NK-92 treated with Interleukin-12 subunit alpha and Interleukin-12 subunit beta, amount 100 ng/mL, for 24 hours (cell line): Measurements from ENCODE around the gene TRAM2.

ENCODE experiments used
- DNase-seq: peaks from one replicate; lab custom pipeline; 2025; lab: John Stamatoyannopoulos, UW

Gene TRAM2

GRCh38 chr6:52594221-52594620 lies 17.4 kb upstream of the TRAM2 start:
- DNase-seq = no peak

GRCh38 chr6:52591832-52592231 lies 15.0 kb upstream of the TRAM2 start:
- DNase-seq = no peak

GRCh38 chr6:52590152-52590891 lies 13.5 kb upstream of the TRAM2 start:
- DNase-seq = no peak

- no peak for DNase-seq
These were observed 11.8 kb upstream of the TRAM2 start for GRCh38 chr6:52588710-52589091.

DNA sequence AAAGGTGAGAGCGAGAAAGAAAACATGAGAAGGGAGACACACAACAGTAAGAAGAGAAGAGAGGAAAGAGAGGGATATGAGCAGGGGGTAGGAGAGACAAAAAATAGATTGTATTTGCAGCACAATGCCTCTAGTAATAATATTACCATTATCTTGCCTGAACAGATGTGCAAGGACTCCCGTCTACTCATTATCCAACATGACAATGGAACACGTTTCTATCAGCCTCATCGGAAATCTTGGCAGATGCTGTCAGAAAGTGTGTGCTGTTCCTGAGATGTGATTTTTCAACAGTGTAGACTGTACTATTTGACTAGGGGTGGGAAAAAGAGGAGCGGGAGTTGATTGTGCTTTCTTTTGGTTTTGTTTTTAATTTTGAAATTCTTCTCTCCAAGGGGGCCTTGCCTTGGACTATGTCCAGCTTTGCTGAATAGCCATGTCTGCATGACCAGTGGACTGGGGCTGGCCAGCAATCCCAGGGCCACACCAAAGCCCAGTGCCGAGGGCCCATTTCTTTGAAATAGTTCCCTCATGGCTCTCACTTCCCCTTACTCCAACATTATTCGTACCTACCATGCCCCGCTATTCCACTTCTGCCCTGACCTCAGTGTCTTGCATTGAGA lies 11.3 kb upstream of the TRAM2 start:
- DNase-seq = no peak

GRCh38 chr6:52587001-52587400 lies 10.1 kb upstream of the TRAM2 start:
- DNase-seq = no peak

DNA sequence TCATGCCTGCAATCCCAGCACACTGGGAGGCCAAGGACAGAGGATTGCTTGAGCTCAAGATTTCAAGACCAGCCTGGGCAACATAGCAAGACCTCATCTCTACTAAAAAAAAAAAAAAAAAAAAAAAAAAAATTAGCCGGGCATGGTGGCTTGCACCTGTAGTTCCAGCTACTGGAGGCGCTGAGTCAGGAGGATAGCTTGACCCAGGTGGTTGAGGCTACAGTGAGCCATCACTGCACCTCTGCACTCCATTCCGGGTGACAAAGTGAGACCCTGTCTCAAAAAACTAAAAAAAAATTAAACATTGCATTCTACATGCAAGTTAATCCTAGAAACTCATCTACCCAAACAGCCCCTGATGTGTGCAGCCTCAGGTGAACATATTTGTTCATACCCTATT lies 7.3 kb upstream of the TRAM2 start:
- DNase-seq = no peak

GRCh38 chr6:52582996-52583395 lies 6.1 kb upstream of the TRAM2 start:
- DNase-seq = no peak

- no peak for DNase-seq
These were observed 5.6 kb upstream of the TRAM2 start for GRCh38 chr6:52582446-52582845.

- DNase-seq = no peak
These were observed 4.0 kb upstream of the TRAM2 start for GRCh38 chr6:52580905-52581304.

DNA sequence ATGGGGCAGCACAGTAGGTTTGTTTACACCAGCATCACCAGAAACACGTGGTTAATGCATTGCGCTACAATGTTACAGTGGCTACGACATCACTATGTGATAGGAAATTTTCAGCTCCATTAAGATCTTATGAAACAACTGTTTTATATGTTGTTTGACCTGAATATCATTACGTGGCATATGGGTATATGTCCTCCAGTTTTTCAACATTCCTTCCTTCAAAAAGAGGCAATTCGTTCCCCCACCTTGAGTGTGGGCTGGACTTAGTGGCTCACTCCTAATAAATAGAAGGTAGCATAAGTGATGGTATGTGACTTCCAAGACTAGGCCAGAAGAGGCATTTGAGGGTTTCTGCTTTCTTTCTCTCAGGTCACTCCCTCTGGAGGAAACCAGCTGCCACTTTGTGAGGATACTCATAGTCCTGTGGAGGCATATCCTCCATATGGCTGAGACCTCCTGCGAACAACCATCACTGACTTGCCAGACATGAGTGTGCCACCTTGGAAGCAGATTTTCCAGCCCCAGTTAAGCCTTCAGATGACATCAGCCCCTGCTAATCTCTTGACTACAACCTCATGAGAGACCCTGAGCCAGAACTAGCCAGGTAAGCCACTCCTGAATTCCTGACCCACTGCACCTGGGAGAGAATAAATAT lies 2.3 kb upstream of the TRAM2 start:
- DNase-seq = no peak

DNA sequence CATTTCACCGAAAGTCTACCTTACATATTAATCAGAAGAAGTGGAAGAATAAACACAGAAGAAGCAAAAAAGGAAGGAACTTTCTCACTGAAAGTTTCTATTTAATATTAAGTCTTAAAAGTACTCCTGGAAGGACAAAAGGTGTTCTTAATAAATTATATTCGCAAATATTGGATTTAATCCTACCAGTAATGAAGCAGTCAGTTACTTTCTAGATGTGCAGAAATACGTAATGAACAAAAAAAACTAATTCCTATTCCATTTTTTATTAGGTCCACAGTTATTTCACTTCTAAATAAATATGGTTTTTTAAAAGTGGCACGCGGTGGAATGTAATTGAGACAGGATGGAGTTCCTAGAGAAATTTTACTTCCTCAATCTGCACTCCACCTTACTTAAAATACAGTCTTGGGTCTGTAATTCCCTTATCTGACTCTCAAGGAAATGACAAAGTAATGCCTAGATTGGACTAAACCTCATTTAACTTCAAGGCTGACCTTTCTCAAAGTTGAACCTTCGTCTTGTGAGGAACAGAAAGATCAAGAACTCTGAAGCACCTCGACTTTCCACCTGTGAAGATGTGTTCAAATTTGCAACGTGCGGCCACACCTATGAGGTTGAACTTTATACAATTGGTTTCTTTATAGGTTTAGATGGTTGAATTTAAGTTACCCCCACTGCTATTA lies 1.1 kb upstream of the TRAM2 start:
- no peak for DNase-seq

DNA sequence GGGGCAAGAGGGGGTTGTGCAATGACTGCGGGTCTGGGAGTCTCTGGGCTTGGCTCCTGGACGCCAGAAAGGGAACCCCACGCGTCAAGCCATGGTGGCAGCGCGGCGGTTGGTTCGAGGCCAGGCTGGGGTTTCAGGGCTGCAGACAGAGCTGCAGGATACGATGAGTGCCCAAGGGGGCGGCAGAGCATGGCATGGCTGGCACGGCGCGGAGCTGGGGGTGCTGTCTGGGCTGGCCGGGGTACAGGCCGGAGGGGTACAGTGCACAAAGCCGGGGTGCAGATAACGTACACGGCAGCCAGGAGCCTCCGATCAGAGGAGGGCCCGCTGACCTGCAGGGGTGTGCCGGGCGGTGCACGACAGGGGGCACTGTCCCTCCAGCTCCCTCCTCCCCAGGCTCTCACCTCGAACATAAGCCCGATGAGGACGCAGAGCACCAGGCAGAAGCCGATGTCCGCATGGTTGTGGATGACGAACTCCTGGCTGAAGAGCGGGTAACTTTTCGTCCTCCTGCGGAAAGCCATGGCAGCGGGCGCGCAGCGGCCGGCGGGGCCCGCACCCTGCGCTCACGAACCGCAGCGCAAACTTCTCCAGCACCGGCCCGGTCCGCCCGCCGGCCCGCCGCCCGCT lies 353 bp downstream of the TRAM2 start:
- DNase-seq = no peak

DNA sequence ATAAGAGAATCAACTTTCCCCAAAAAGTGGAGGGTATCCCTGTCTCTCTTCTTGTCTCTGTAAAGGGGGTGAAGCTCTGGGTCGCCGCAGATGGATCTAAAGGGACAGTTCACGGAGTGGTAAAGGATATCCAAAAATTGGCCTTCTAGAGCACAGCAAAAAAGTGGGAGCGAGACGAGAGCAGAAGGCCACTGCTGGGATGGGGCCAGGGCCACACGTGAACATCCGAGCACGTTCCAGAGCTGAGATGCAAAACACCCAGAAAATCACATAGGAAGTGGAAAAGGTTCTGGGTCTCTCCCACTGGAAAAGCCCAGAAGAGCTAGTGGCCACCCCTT lies 837 bp downstream of the TRAM2 start:
- no peak for DNase-seq

DNA sequence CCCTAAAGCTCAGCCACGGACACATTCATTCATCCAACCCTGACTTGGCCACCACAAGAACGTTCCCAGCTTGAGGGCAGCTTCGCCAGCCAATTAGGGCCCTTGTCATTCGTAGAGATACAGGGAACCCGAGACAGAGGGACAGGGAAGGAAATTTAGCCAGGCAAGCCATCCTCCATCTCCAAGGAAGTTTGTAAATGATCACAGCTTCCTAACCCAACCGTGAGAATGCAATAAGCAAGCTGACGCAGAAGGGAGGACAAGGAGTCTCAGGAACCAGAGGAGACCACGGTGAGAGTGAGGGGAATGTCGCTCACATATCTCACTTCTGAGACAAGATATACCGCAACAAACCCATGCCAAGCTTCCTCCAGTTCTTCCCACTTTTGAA lies 1.4 kb downstream of the TRAM2 start:
- no peak for DNase-seq

GRCh38 chr6:52574709-52575501 lies 2.0 kb downstream of the TRAM2 start:
- DNase-seq = no peak

DNA sequence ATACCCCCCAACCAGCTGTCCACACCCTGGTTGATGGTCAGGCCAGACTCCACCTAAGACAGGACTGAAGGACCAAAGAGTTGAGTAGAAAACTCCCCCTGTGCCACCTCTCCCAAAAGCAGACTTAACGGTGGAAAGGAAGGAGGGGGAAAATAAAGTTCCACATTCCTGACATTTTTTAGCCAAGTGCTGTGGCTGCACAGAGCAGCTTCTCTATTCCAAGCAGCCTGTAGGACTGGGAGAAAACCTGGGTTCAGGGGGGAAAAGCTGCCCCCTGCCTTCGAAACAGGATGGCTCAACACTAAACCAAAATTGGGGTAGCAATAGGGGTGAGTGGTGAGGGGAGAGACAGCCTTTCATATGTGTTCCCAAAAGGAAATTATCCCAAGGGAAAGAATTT lies 3.6 kb downstream of the TRAM2 start:
- DNase-seq = no peak

GRCh38 chr6:52572536-52572935 lies 4.3 kb downstream of the TRAM2 start:
- DNase-seq = no peak

- DNase-seq = no peak
These were observed 5.6 kb downstream of the TRAM2 start for GRCh38 chr6:52571099-52571755.

DNA sequence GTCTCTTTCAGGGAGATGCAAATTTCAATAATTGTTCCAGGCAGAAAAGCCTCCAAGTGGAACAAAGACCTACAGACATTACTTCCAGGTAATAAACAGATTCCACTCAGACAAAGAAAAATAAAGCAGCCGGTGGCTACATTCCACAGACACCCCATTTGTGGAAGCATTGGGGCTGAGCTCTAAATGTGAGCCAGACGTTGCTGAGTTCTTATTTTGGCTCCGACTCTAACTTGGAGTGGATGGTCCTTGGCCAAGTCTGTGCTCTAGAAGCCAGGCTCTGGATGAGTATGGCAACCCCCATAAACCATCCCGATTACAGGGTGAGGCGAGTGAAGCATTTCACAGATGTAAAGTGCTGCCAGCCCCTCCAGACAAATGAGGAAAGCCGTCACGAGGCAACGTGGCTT lies 6.6 kb downstream of the TRAM2 start:
- no peak for DNase-seq

GRCh38 chr6:52568320-52568719 lies 8.5 kb downstream of the TRAM2 start:
- DNase-seq = no peak
